Astrocyte (in vitro differentiated cells and primary cell): ENCODE measurements around the gene TEKT2. TPM values are rescaled to one million over a fixed set of nuclear protein-coding genes. Genes with fewer than 3 reads are reported as not detected.
A peak's percentile ranks its signal among the peaks of the same experiment; 100 is the strongest.

Experiments
- DNase-seq: peaks from one replicate; pipeline ENCODE4 v3.0.0-alpha.2; 2010; ENCODE audit warnings: low read depth
- FAIRE-seq: peaks from 2 replicates; lab custom pipeline; 2011; peaks lifted over from hg19 to GRCh38; lab: Jason Lieb, UNC
- H2AFZ ChIP-seq: 2 replicates; pipeline ENCODE4 v1.6.0; 2012; ENCODE audit warnings: low read depth, low read length, inconsistent platforms
- H3K27ac ChIP-seq: 2 replicates; pipeline ENCODE4 v1.5.1; 2011; ENCODE audit warnings: low read depth, low read length, inconsistent platforms
- H3K27me3 ChIP-seq: 2 replicates; pipeline ENCODE4 v1.6.0; 2011; ENCODE audit warnings: low read length, inconsistent platforms; ENCODE audit not compliant: insufficient read depth
- H3K36me3 ChIP-seq: 2 replicates; pipeline ENCODE4 v1.5.1; 2011; ENCODE audit warnings: low read length, inconsistent platforms; ENCODE audit not compliant: insufficient read depth
- H3K4me1 ChIP-seq: 2 replicates; pipeline ENCODE4 v1.5.1; 2011; ENCODE audit warnings: low read length, inconsistent platforms; ENCODE audit not compliant: insufficient read depth
- H3K4me2 ChIP-seq: 2 replicates; pipeline ENCODE4 v1.6.0; 2012; ENCODE audit warnings: low read length, inconsistent platforms
- H3K4me3 ChIP-seq: 2 replicates; pipeline ENCODE4 v1.5.1; 2011; ENCODE audit warnings: low read depth, mild to moderate bottlenecking, low read length, inconsistent platforms; ENCODE audit not compliant: insufficient read depth
- H3K79me2 ChIP-seq: 2 replicates; pipeline ENCODE4 v1.6.0; 2012; ENCODE audit warnings: mild to moderate bottlenecking, low read length, inconsistent platforms; ENCODE audit not compliant: insufficient read depth
- H3K9ac ChIP-seq: 2 replicates; pipeline ENCODE4 v1.6.0; 2012; ENCODE audit warnings: mild to moderate bottlenecking, low read length, inconsistent platforms
- H3K9me3 ChIP-seq: 2 replicates; pipeline ENCODE4 v1.5.1; 2012; ENCODE audit warnings: low read depth, mild to moderate bottlenecking, low read length, inconsistent platforms; ENCODE audit not compliant: insufficient read depth
- H4K20me1 ChIP-seq: 2 replicates; pipeline ENCODE4 v1.6.0; 2012; ENCODE audit warnings: low read length, inconsistent platforms; ENCODE audit not compliant: insufficient read depth
- H3K27ac Mint-ChIP-seq: one replicate; pipeline ENCODE4 v1.8.0; 2021; ENCODE audit warnings: mild to moderate bottlenecking, mixed read lengths; ENCODE audit not compliant: unreplicated experiment
- H3K27me3 Mint-ChIP-seq: one replicate; pipeline ENCODE4 v1.8.0; 2021; ENCODE audit warnings: low read depth, mixed read lengths; ENCODE audit not compliant: unreplicated experiment
- H3K36me3 Mint-ChIP-seq: one replicate; pipeline ENCODE4 v1.8.0; 2021; ENCODE audit warnings: low read depth, mixed read lengths; ENCODE audit not compliant: unreplicated experiment
- H3K4me1 Mint-ChIP-seq: one replicate; pipeline ENCODE4 v1.8.0; 2021; ENCODE audit warnings: low read depth, mixed read lengths; ENCODE audit not compliant: unreplicated experiment
- H3K4me3 Mint-ChIP-seq: one replicate; pipeline ENCODE4 v1.8.0; 2021; ENCODE audit warnings: mild to moderate bottlenecking, moderate library complexity, mixed read lengths; ENCODE audit not compliant: unreplicated experiment
- H3K9me3 Mint-ChIP-seq: one replicate; pipeline ENCODE4 v1.8.0; 2021; ENCODE audit warnings: mild to moderate bottlenecking, mixed read lengths; ENCODE audit not compliant: unreplicated experiment
- CTCF ChIP-seq: IDR thresholded peaks from 2 replicates; pipeline ENCODE4 v1.5.1; 2011; ENCODE audit warnings: low read depth, mild to moderate bottlenecking, inconsistent platforms, low read length, moderate library complexity; ENCODE audit not compliant: insufficient read depth
- EZH2 ChIP-seq: IDR thresholded peaks from 2 replicates; pipeline ENCODE4 v1.6.1; 2012; ENCODE audit warnings: mild to moderate bottlenecking, low read length, inconsistent platforms; ENCODE audit not compliant: insufficient read depth
- total RNA-seq: library from RNA; stranded (reverse); gene quantifications from 2 replicates; pipeline ENCODE4 v1.2.1, GENCODE V29; 2021

The TEKT2 gene
- total RNA-seq, 1 donor from 2014 or later = 0.39 TPM

GRCh38 chr1:36107394-36107793 lies 23.5 kb downstream of the TEKT2 start:
- H3K9me3 Mint-ChIP-seq = peaks cover 1% of the 10 kb centered on the region
- FAIRE-seq (no peak), DNase-seq (no peak)
- peaks cover 29% of the 10 kb centered on the region for H3K4me1 Mint-ChIP-seq
- Histone ChIP-seq H3K4me3 (no peak overlapping the region), H3K4me2 (no peak overlapping the region), H3K27me3 (no peaks in the 10 kb centered on the region), H3K9me3 (no peaks in the 10 kb centered on the region), H2AFZ (no peak overlapping the region), H3K4me1 (peaks cover 23% of the 10 kb centered on the region), H3K9ac (no peak overlapping the region), H3K36me3 (no peaks in the 10 kb centered on the region), H3K79me2 (no peaks in the 10 kb centered on the region), H3K27ac (no peak overlapping the region), H4K20me1 (no peaks in the 10 kb centered on the region)
- no peak overlapping the region for H3K4me3 Mint-ChIP-seq
- H3K27ac Mint-ChIP-seq = peak overlapping the region; percentile 7
- H3K27me3 Mint-ChIP-seq = peaks cover 7% of the 10 kb centered on the region
- peaks cover 2% of the 10 kb centered on the region for H3K36me3 Mint-ChIP-seq
- TF ChIP-seq CTCF = no peak
- no peak for TF ChIP-seq EZH2

GRCh38 chr1:36108314-36108713 lies 24.4 kb downstream of the TEKT2 start:
- no peaks in the 10 kb centered on the region for H3K36me3 ChIP-seq
- peaks cover 11% of the 10 kb centered on the region for H3K27me3 Mint-ChIP-seq
- FAIRE-seq = no peak
- H2AFZ ChIP-seq = peak overlapping the region; percentile 3
- H3K79me2 ChIP-seq = no peaks in the 10 kb centered on the region
- no peak overlapping the region for H3K4me3 ChIP-seq
- H3K4me2 ChIP-seq = peak overlapping the region; percentile 81
- H3K36me3 Mint-ChIP-seq = peaks cover 3% of the 10 kb centered on the region
- H3K4me1 Mint-ChIP-seq = peaks cover 30% of the 10 kb centered on the region
- no peaks in the 10 kb centered on the region for H4K20me1 ChIP-seq
- no peak overlapping the region for H3K27ac ChIP-seq
- DNase-seq = peak; percentile 58
- peak overlapping the region; percentile 14 for H3K4me3 Mint-ChIP-seq
- H3K27ac Mint-ChIP-seq = peak overlapping the region; percentile 75
- TF ChIP-seq EZH2 (no peak), CTCF (no peak)
- peaks cover 1% of the 10 kb centered on the region for H3K9me3 Mint-ChIP-seq
- H3K9ac ChIP-seq = peak overlapping the region; percentile 64
- H3K4me1 ChIP-seq = peaks cover 23% of the 10 kb centered on the region
- H3K27me3 ChIP-seq = no peaks in the 10 kb centered on the region
- no peaks in the 10 kb centered on the region for H3K9me3 ChIP-seq

DNA sequence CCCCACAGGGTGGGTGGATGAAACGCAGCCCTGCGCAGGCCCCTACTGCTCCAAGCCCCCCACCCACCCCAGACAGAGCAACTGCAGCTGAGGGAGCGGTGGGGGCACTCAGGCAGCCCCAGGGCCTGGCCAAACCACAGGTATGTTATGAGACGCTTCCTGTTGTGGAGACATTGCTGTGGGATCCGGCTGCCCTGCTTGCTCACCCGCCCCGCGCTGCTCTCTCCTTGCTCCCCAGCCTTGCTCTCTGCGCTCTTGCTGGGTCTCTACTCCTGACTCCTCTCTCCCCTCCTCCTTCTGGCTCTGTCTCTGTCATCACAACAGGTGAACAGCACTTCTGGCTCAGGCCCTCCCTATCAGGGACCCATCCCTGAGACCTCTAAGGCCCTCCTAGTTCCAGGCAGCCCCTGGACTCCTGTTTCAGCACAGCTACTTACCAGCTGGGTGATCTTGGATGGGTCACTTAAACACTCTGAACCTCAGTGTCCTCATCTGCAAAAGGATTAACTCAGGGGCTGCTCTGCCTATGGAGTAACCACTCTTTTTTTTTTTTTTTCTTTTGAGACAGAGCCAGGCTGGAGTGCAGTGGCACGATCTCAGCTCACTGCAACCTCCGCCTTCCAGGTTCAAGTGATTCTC lies 25.3 kb downstream of the TEKT2 start:
- Histone ChIP-seq H3K4me1 (peaks cover 23% of the 10 kb centered on the region), H3K4me2 (peak overlapping the region; percentile 81), H2AFZ (peak overlapping the region; percentile 74), H3K9ac (peak overlapping the region; percentile 64), H3K27me3 (no peaks in the 10 kb centered on the region), H3K27ac (peak overlapping the region; percentile 70), H4K20me1 (no peaks in the 10 kb centered on the region), H3K9me3 (no peaks in the 10 kb centered on the region), H3K36me3 (no peaks in the 10 kb centered on the region), H3K79me2 (no peaks in the 10 kb centered on the region), H3K4me3 (peak overlapping the region; percentile 40)
- Mint-ChIP-seq H3K4me3 (peak overlapping the region; percentile 74), H3K4me1 (peaks cover 30% of the 10 kb centered on the region), H3K27me3 (peaks cover 15% of the 10 kb centered on the region), H3K9me3 (peaks cover 1% of the 10 kb centered on the region), H3K36me3 (peaks cover 3% of the 10 kb centered on the region), H3K27ac (peak overlapping the region; percentile 99)
- TF ChIP-seq CTCF = no peak
- no peak for TF ChIP-seq EZH2
- peak; percentile 55 for FAIRE-seq
- DNase-seq = peak; percentile 84
